IPS-11a (cell line): ENCODE data around the gene ADAMTS2.

Source experiments
- H3K4me3 ChIP-seq: one replicate; pipeline ENCODE4 v1.5.1; 2013; ENCODE audit warnings: low read depth, low read length, control low read depth

ADAMTS2 gene

DNA sequence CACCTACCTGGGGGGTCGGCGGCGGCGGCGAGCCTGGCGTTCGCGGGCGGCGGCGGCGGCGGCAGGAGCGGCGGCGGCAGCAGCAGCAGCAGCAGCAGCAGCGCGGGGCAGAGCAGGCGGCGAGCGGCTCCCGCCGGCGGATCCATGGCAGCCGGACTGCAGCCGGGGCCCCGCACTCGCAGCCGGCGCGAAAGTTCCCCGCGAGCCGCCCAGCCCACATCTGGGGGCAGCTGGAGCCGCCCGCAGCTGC is 153 bp downstream of the ADAMTS2 start:
- peak overlapping the region; percentile 17 for H3K4me3 ChIP-seq

DNA sequence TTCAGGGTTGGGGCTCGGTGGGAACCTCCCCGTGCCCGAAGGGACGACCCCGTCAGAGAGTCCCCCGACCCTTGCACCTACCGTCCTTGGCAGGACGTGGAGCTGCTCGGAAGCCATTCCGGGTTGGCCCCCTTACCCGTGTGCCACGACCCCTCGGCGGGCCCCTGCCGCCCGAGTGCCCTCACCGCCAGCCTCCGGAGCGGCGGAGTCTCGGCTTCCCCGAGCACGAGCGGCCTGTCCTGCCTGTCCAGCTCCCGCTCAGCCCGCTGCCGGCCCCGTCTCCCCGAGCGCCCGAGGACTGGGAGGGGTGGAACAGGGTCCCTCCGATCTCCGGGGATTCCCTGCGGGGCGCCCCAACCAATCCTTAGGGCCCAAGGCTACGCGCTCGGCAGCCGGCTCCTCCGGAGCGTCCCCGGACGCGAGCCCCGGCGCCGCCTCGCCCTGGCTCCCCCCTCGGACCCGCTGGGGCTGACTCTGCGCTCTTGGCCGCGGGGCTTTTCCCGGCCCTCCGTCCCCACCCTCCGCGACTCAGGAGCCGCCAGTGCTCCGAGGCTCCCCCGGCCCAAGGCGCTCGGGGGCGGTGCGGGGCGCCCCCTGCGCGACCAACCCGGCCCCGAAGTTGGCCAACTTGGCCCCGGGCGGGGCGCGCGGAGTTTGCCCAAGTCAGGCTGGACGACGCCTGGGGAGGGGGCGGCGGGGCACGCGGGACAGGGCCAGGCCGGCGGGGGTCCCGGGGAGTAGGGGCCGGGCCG is 654 bp downstream of the ADAMTS2 start:
- H3K4me3 ChIP-seq = peak overlapping the region; percentile 70

- H3K4me3 ChIP-seq = peak overlapping the region; percentile 70
These were observed 1.4 kb downstream of the ADAMTS2 start for GRCh38 chr5:179343719-179344430.

GRCh38 chr5:179343021-179343718 is 2.1 kb downstream of the ADAMTS2 start:
- peak overlapping the region; percentile 70 for H3K4me3 ChIP-seq

- no peak overlapping the region for H3K4me3 ChIP-seq
These were observed 2.7 kb downstream of the ADAMTS2 start for GRCh38 chr5:179342577-179342976.

DNA sequence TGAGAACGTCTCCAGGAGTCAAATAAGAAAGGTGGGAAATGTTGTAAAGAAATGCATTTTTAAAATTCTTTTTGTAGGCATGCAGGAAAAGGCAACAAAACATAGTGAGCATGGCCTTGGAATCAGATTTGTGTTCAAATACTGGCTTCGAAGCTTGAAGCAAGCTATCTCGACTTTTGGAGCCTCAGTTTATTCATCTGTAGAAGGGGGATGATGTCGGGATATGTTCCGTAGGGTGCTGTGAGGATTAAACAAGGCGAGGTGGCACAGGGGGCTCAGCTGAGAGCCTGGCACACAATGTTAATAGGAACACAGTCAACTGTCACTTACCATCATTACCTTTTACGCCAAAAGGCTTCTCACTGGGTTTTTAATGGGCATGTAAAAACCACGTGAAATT is 4.8 kb downstream of the ADAMTS2 start:
- H3K4me3 ChIP-seq = no peak overlapping the region

DNA sequence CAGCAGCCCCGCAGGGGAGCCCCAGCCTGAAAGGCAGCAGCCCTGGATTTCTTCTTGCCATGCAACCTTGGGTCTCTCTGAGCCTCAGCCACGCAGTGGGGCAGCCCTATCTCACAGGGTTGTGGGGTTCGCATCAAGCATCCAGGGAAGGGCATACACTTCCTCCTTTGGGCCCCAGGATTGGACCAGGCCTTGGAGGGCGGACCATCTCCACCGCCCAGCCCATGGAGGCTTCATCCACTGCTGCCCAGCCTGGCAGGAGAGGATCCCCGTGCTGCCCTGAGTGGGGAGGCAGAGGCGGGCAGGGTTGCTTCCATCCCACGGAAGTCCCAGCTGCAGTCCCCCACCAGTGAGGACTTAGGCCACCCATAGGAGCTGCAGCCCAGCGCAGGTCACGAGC is 5.3 kb downstream of the ADAMTS2 start:
- H3K4me3 ChIP-seq = no peak overlapping the region

DNA sequence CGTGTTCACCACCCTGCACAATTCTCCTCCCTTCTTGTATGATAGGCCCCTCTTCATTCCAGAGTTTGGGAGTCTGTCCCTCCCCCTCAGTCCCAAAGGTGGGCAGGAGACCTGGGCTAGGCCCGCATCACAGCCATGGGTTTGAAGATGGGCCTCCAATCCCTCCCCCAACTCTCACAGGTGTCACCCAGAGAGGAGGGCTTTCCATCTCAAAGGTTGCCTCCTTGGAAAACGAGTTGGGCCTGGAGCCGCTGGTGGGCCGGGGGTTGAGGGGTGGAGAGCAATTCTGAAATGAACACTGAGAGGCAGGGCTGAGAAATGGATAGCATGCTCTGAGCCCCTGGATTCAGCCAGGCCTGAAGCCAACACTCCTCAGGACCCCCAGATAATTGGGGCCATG is 6.2 kb downstream of the ADAMTS2 start:
- no peak overlapping the region for H3K4me3 ChIP-seq

- H3K4me3 ChIP-seq = no peak overlapping the region
These were observed 7.2 kb downstream of the ADAMTS2 start for GRCh38 chr5:179337796-179338676.

- no peak overlapping the region for H3K4me3 ChIP-seq
These were observed 8.1 kb downstream of the ADAMTS2 start for GRCh38 chr5:179336871-179337795.

- H3K4me3 ChIP-seq = no peak overlapping the region
These were observed 9.0 kb downstream of the ADAMTS2 start for GRCh38 chr5:179336126-179336870.

GRCh38 chr5:179333796-179334761 is 11.2 kb downstream of the ADAMTS2 start:
- no peak overlapping the region for H3K4me3 ChIP-seq

- no peak overlapping the region for H3K4me3 ChIP-seq
These were observed 12.4 kb downstream of the ADAMTS2 start for GRCh38 chr5:179332741-179333290.

- H3K4me3 ChIP-seq = no peak overlapping the region
These were observed 13.5 kb downstream of the ADAMTS2 start for GRCh38 chr5:179331591-179332375.

- no peak overlapping the region for H3K4me3 ChIP-seq
These were observed 14.9 kb downstream of the ADAMTS2 start for GRCh38 chr5:179330186-179330900.

DNA sequence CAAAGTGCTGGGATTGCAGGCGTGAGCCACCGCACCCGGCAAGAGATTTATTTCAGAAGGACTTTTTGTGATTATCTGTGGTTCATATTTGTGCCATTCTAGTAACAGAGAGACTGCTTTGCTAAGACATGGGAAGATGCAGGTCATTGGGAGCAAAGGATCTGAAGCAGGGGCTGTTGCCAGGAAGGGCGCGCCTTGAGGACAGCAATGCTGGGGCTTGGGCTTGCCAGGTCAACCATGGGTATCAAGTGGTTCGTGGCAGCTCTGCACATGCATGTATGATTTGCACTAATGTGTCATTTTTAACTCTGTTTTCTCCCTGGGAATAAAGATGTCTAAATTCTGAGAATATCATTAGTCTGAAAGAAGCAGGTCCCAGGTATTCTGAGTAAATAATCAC is 17.0 kb downstream of the ADAMTS2 start:
- H3K4me3 ChIP-seq = no peak overlapping the region
